ENCODE measurements around the gene FAM107B.
A peak's percentile ranks its signal among the peaks of the same experiment; 100 is the strongest.
"Not testable (repeated sequence)": the region's sequence is repeated elsewhere in the genome, so short reads cannot be mapped to it uniquely, and the experiment has no call there.

Gene FAM107B

DNA sequence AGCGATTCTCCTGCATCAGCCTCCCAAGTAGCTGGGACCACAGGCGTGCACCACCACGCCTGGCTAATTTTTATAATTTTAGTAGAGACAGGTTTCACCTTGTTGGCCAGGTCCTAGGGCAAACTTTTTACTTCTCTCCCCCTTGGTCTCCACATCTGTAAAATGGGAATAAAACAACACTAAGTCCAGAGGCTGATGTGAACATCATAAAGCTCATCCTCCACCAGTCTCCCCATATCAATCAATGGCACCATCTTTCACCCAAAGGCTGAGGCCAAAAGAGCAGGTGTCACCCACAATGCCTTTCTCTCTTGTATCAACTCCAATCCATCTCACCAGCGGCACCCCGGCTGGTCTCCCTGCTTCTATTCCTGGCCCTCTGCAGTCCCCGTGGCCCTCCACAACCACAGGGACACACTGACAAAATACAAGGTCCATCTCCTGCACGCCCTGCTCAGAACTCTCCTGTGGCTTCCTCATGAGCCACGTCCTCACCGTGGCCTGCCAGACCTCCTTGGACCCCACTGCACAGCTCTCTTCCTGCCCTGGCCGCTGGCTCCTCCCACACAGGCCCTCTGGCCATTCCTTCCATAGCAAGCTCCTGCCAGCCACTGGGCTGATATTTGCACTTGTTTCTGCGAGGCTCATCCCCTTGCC lies 179.0 kb downstream of the FAM107B start:
- no peak for DNase-seq

- no peak for DNase-seq
Measured at GRCh38 chr10:14594878-14595525, 179.7 kb downstream of the FAM107B start.

DNA sequence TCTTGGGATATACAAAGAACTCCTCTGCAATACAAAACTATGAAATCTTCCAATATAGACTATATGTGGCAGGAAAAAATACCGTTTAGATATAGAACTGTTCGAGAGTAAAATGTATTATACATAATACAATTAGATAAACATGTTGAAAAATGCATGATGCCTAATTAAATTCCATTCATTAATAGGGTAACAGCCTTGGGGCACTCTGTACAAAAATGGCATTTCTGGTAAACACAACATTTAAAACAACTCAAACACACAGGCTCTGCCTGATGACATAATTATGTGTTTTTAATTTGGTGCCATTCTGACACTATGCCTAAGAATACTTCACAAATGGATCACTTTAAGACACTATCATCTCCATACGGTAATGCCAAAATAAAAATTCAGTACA lies 180.9 kb downstream of the FAM107B start:
- no peak for DNase-seq

GRCh38 chr10:14592566-14592965 lies 182.1 kb downstream of the FAM107B start:
- no peak for DNase-seq

DNA sequence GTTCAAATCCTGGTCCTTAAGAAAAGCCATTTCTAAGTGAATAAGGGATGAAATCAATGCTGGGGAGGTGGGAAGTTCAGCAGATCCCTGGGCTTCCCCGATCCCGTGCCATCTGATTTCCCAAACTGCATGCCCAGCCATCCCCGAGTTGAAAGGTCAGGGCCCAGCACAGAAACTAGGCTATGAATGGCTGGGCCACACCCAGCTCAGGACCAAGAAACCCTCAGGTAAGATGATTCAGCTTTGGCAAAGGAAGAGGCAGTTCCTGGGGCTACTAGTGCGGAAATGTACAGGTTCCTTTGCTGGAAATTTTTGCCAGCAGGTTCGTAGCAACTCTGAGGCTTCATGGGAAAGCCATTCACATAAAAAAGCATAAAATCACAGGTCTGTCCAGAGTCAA lies 182.7 kb downstream of the FAM107B start:
- DNase-seq: no peak

- not testable (repeated sequence) for DNase-seq
Measured at GRCh38 chr10:14588938-14589294, 185.8 kb downstream of the FAM107B start.

GRCh38 chr10:14588084-14588937 lies 186.4 kb downstream of the FAM107B start:
- DNase-seq: no peak

GRCh38 chr10:14587540-14588083 lies 187.1 kb downstream of the FAM107B start:
- DNase-seq: no peak

GRCh38 chr10:14586901-14587300 lies 187.8 kb downstream of the FAM107B start:
- DNase-seq: peak; percentile 6

DNA sequence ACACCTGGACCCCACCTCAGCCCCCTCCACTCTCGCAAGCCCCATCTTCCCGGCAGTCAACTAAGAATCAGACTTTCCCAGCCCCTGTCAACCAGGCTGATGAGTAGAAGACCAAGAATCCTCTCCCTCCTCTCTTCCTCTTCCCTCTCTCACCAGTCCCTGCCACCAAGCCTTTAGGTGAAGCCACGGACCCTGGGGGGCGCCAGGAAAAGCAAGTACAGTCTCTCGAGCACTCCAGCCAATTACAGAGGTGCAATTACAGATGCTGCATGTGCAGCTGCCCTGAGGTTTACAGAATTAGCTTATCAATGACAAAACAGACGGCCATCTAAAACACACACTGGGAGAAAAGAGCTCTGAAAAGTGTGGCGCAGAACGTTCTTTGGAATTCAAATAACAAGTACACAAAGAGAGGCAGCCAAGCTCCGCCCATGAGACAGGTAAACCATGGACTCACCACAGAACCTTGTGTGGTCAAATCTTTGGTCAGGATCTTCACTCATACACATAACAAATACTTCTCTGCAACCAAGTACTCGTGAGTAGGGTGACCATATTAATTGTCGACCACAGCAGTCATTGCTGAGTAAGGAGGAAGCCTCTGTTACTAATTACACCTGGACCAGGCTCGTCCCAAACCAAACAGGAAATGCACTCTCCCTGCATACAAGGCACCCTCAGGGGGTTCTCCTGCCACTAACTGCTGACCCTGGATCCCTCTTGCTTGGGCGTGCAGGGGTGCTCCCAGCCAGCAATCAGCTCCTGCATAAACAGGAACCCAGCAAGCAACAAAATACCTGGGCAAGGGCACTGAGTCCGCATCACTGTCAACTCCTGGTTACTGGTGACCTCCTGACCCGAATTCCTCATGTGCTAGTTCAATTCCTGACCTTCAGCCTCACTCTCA lies 189.2 kb downstream of the FAM107B start:
- DNase-seq: no peak

DNA sequence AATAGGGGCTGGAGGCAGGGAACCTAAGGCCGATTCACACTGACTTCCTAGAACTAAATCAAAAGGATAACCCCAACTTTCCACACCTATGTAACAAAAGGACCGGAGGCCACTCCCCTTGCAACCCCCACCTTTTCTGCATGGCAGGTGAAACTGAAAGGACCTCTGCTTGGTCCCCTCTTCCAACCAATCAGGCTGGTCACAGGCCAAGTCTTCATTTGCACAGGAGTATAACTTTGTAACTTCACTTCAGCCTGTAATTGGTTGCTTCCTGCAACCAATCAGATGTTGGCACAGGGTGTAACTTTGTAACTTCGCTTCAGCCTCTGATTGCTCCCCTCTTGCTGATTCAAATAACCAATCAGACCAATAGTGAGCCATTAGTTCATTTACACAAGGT lies 190.0 kb downstream of the FAM107B start:
- DNase-seq: no peak

DNA sequence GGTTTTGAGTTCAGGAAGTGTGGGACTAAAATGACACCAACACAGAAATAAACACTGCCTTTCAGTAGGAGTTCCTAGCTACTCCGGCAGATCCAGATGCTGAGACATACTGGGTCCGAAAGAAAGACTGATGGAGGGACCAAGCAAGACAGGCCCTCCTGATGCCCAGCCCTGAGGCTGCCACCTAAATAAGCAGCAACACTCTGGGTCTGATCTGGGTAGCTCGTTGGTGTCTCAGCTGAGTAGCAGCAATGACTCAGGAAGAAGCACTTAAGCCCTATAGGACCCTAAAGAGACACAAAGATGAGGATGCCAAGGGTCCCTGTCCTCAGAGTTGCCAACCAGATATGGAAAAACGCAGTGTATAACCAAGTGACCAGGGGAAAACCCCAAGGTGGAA lies 190.7 kb downstream of the FAM107B start:
- no peak for DNase-seq

DNA sequence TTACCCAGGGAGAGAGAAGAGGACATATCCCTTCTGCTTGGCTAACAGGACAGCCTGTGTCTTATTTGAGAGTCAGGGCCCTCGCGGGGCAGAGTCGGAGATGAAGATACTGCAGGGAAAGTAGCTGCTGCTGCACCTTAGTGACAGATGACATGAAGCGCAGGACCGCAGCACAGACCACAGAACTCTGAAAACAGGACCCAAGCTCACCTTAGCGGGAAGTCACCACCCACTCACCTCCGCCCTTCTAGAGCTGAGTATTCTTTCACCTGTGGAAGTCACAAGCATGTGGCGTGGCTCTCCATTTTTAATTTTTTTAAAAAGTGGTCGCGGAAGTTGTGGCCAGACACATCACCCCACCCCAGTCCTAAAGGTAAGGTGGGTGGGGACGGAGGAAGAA lies 191.4 kb downstream of the FAM107B start:
- no peak for DNase-seq

DNA sequence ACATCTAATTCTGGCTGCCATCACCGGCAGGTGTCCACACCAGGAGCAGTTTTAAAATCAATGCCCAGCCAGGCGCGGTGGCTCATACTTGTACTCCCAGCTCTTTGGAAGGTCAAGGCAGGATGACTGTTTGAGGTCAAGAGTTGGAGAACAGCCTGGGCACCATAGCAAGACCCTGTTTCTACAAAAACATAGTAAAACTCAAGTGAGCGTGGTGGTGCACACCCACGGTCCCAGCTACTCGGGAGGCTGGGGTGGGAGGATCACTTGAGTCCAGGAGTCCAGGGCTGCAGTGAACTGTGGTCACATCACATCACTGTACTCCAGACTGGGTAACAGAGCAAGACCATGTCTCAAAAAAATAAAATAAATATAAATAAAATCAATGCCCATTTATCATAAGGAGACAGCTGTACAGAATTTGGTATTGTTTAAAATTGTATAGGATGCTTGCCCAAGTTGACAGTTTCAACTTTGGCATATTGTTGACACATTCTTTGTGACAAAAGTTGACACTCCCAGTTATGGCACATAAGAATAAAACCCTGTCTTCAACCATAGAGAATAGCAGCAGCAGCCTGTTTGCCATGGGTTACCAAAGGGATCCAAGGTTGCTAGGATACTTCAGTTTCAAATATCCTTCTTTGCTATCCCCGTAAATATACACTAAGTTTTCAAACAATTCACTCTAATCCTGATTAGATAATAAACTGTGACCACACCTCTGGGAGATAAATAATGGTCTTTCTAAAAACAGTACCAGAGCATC lies 193.0 kb downstream of the FAM107B start:
- DNase-seq: no peak

DNA sequence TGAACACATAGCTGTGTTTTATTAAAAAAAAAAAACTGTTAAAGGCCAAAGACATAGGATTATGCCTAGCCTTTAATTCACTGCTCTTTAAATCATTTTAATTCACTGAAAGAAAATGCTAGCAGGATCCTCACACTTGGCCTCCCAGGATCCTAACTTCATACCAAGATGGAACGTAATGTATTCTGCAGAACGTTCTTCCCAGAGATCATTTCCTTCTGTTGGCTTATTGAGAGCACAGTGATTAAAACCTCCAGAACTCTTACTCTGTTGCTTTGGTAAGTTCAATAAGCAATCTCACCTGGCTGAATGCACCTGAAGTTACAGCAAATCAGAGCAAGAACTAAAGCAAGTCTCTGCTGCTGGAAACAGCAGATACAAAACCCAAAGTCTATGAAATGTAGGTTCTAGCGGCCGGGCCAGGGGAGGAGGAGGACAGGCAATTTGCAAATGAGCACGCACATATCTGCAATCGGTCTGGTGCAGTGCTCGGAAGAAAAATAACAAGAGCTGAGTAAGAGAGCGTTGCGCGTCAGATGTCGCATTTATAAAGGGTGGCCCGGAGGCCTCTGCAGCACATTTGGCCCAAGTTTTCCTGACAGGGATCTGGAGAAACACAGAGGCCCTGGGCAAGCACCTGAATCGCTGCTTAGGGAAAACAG lies 193.9 kb downstream of the FAM107B start:
- no peak for DNase-seq

- DNase-seq: no peak
Measured at GRCh38 chr10:14579405-14579804, 195.3 kb downstream of the FAM107B start.

DNA sequence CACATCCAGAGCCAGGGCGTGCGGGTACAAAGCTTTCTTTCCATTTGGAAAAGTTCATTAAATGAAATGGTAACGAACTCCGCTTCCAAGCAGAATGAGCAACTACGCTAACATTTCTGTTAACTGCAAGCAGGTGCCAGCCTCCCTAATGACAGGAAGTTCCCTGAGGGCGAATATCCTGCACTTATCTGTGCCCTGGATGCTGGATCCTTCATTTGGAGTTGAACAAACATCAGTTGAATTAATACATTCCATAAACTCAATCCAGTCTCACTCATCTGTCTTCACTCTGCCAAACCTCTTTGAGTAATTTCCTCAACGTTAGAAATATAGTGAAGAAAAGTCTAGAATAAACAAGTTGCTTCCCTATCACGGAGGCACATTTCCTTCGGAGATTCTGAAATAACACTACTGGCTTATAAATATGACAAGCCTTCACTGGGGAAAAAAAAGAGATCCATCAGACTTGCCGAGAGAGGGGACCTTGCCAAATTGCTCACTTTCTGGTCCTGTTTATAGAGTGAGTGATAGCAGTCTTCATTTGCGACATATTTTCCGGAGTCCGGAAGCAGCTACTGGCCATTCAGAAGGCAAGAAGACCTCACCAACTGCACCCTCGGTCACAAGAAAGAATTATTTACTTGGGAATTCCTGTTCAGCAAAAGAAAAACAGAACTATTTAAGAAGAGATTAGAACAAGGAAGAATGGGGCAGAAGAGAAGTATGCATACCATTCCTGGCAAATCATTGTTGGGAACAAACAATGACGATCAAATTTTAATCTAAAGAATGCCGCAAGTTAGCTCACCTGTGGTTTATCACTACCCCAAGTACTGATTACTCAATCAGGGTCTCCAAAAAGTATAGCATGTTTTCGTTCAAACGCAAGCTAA lies 196.4 kb downstream of the FAM107B start:
- DNase-seq: no peak

GRCh38 chr10:14574885-14575284 lies 199.8 kb downstream of the FAM107B start:
- no peak for DNase-seq

- no peak for DNase-seq
Measured at GRCh38 chr10:14574291-14574690, 200.4 kb downstream of the FAM107B start.

DNA sequence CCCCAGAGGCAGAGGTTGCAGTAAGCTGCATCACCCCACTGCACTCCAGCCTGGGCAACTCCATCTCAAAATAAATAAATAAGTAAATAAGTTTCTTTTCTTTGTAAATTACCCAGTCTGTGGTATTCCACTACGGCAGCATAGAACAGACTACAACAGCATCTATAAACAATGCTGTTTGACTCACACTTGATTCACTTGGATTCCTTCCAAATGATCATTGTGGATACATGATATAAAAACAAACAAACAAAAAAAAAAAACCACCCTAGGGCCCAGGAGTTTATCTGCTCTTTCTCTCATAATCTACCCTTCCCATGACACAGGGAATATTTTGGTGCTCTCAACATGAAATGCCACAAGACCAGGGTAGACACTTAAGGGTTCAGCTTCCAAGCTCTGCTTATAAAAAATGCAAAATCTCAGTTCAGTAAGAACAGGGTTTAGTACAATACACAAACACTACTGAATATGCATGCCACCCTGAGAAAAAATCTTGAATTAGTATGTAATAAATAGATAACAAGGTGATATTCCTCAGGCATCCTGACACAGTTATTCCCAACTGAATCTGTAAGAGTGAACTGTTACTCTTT lies 200.9 kb downstream of the FAM107B start:
- DNase-seq: no peak
